SU-DHL-6 (cell line): ENCODE results near the gene SYNGR1.

Experiments used
- H2AFZ ChIP-seq: fragments of 200-600 bp; sonication (generic); 2 replicates; pipeline ENCODE4 v1.6.1; 2014; ENCODE audit warnings: low read depth, mild to moderate bottlenecking, moderate library complexity, mixed read lengths, antibody characterized with exemption, low read length; ENCODE audit not compliant: severe bottlenecking
- H3F3A ChIP-seq: fragments of 200-600 bp; shearing (Covaris generic); 2 replicates; pipeline ENCODE4 v1.6.0; 2016; ENCODE audit warnings: antibody characterized with exemption, mild to moderate bottlenecking; ENCODE audit not compliant: insufficient read depth
- H3K27ac ChIP-seq: fragments of 200-600 bp; sonication (generic); 2 replicates; pipeline ENCODE4 v1.5.1; 2016; ENCODE audit warnings: low read depth, mild to moderate bottlenecking, low read length, moderate library complexity, mixed read lengths
- H3K27me3 ChIP-seq: fragments of 200-600 bp; sonication (generic), shearing (Covaris generic); 2 replicates; pipeline ENCODE4 v1.6.0; 2014; ENCODE audit warnings: mild to moderate bottlenecking, low read length
- H3K36me3 ChIP-seq: fragments of 200-600 bp; sonication (generic); 2 replicates; pipeline ENCODE4 v1.6.1; 2014; ENCODE audit warnings: mild to moderate bottlenecking, low read length, mixed read lengths
- H3K4me2 ChIP-seq: fragments of 300-600, 200-600 bp; shearing (Covaris generic), sonication (generic); 2 replicates; pipeline ENCODE4 v1.6.0; 2014; ENCODE audit warnings: low read length, low read depth, mild to moderate bottlenecking; ENCODE audit not compliant: poor library complexity, severe bottlenecking
- H3K4me3 ChIP-seq: fragments of 200-600 bp; sonication (generic); 2 replicates; pipeline ENCODE4 v1.5.1; 2014; ENCODE audit warnings: antibody characterized with exemption, low read length, mild to moderate bottlenecking, mixed read lengths; ENCODE audit not compliant: insufficient read depth, poor library complexity, severe bottlenecking
- H3K79me2 ChIP-seq: fragments of 200-600 bp; sonication (generic); 2 replicates; pipeline ENCODE4 v1.6.1; 2014; ENCODE audit warnings: mild to moderate bottlenecking, low read length, moderate library complexity; ENCODE audit not compliant: insufficient read depth
- H3K9ac ChIP-seq: fragments of 200-600 bp; sonication (generic); 2 replicates; pipeline ENCODE4 v1.7.0; 2014; ENCODE audit warnings: mild to moderate bottlenecking, low read length
- H3K9me2 ChIP-seq: fragments of 200-600 bp; sonication (generic); replicated peaks from 2 replicates; pipeline ENCODE4 v1.6.1; 2014; ENCODE audit warnings: low read length; ENCODE audit not compliant: insufficient read depth
- H3K9me3 ChIP-seq: fragments of 200-600 bp; sonication (generic); 2 replicates; pipeline ENCODE4 v1.6.1; 2014; ENCODE audit warnings: low read length, mixed read lengths; ENCODE audit not compliant: insufficient read depth
- H4K20me1 ChIP-seq: fragments of 200-600 bp; sonication (generic); 2 replicates; pipeline ENCODE4 v1.6.1; 2014; ENCODE audit warnings: low read depth, mild to moderate bottlenecking, antibody characterized with exemption, low read length, moderate library complexity, mixed read lengths
- EZH2phosphoT487 ChIP-seq: fragments of 200-600 bp; sonication (generic), shearing (Covaris generic); conservative IDR thresholded peaks from 2 replicates; pipeline ENCODE4 v1.6.1; 2018; ENCODE audit warnings: mild to moderate bottlenecking, antibody characterized with exemption, low read length, moderate library complexity, mixed read lengths
- TF ChIP-seq, protein P1 (sequence below): fragments of 200-600 bp; sonication (generic); IDR thresholded peaks from one replicate; pipeline ENCODE4 v1.5.1; 2017; ENCODE audit warnings: antibody characterized with exemption, mild to moderate bottlenecking, low read length, moderate library complexity; ENCODE audit not compliant: insufficient read depth, poor library complexity, severe bottlenecking

The SYNGR1 gene

DNA sequence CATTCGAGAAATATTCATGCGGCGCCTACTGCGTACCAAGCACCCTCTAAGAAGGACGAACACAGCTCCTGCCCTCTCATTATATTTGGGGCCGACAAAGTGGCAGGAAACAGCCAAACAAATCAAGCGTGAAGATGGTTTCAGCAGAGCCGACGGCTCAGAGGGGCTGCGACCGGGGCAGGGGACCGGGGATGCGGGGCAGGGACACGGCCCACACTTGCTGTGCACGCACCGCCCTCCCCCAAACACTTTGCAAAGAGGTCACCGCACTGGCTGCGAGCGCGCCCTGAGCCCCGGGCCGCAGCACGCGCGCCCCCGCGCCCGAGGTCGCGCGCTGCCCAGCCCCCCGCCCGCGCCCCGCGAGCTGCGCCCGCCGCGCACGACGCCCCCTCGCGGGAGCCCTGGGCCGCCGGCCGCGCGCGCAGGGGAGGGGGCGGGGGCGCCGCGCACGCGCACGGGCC lies 255 bp upstream of the SYNGR1 start:
- Histone ChIP-seq H2AFZ (peak overlapping the region; percentile 51), H3K4me2 (peak overlapping the region; percentile 53), H3K9ac (peak overlapping the region; percentile 61), H3K36me3 (no peaks in the 10 kb centered on the region), H3K9me3 (no peaks in the 10 kb centered on the region), H3K9me2 (no peaks in the 10 kb centered on the region), H3K4me3 (peak overlapping the region; percentile 55), H4K20me1 (no peaks in the 10 kb centered on the region), H3K79me2 (no peaks in the 10 kb centered on the region), H3F3A (no peaks in the 10 kb centered on the region), H3K27me3 (no peaks in the 10 kb centered on the region), H3K27ac (peak overlapping the region; percentile 53)
- TF ChIP-seq EZH2phosphoT487: no peak
- TF ChIP-seq, protein P1, sequence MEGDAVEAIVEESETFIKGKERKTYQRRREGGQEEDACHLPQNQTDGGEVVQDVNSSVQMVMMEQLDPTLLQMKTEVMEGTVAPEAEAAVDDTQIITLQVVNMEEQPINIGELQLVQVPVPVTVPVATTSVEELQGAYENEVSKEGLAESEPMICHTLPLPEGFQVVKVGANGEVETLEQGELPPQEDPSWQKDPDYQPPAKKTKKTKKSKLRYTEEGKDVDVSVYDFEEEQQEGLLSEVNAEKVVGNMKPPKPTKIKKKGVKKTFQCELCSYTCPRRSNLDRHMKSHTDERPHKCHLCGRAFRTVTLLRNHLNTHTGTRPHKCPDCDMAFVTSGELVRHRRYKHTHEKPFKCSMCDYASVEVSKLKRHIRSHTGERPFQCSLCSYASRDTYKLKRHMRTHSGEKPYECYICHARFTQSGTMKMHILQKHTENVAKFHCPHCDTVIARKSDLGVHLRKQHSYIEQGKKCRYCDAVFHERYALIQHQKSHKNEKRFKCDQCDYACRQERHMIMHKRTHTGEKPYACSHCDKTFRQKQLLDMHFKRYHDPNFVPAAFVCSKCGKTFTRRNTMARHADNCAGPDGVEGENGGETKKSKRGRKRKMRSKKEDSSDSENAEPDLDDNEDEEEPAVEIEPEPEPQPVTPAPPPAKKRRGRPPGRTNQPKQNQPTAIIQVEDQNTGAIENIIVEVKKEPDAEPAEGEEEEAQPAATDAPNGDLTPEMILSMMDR: no peak

DNA sequence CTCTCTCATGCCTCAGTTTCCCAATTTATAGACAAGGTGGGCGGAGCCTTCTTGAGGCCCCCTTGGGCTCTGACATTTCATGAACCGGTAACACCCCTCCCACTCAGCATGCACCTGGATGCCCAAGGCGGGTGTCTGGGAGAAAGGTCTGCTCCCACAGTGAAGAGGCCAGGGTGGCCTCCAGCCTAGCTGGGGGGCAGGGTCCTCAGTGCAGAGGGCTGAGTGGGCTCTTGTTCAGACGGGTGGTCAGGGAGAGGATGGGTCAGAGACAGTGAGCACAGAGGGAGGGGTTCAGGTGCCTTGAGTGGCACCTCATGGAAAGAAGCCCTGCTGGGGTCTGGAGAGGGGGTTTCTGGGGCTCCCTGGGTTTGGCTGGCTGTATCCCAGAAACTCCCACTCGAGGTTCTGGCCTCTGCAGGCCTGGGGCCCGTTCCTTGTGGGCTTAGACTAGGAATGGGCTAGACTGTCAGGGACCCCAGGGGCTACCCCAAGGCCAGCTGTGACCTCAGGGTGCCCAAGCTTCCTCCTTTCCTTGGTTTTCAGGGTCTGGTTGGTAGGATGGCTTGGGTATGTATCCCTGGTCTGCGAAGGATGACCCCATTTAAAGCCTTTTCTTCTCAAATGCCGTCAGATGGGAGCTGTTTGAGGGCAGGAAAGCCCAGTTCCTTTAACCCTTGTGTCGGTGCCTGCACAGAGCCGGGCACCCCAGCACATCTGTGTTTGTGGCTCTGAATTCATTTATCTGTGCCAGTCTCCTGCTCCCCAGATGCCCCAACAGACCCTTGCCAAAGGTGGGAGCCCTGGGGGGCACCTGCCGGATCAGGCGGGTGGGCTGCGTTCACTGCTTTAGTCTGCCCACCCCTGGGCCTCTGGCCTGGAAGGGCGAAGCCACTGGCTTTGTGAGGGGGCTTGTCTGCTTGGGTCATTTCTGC lies 1.2 kb downstream of the SYNGR1 start:
- no peaks in the 10 kb centered on the region for H3K27me3 ChIP-seq
- TF ChIP-seq EZH2phosphoT487: no peak
- TF ChIP-seq, protein P1: no peak
- H3K27ac ChIP-seq: no peak overlapping the region
- no peaks in the 10 kb centered on the region for H3K36me3 ChIP-seq
- H3K9me2 ChIP-seq: no peaks in the 10 kb centered on the region
- H3K4me3 ChIP-seq: peak overlapping the region; percentile 49
- H4K20me1 ChIP-seq: no peaks in the 10 kb centered on the region
- no peaks in the 10 kb centered on the region for H3K9me3 ChIP-seq
- H3K9ac ChIP-seq: peak overlapping the region; percentile 61
- H2AFZ ChIP-seq: no peak overlapping the region
- no peaks in the 10 kb centered on the region for H3F3A ChIP-seq
- H3K79me2 ChIP-seq: no peaks in the 10 kb centered on the region
- peak overlapping the region; percentile 48 for H3K4me2 ChIP-seq

DNA sequence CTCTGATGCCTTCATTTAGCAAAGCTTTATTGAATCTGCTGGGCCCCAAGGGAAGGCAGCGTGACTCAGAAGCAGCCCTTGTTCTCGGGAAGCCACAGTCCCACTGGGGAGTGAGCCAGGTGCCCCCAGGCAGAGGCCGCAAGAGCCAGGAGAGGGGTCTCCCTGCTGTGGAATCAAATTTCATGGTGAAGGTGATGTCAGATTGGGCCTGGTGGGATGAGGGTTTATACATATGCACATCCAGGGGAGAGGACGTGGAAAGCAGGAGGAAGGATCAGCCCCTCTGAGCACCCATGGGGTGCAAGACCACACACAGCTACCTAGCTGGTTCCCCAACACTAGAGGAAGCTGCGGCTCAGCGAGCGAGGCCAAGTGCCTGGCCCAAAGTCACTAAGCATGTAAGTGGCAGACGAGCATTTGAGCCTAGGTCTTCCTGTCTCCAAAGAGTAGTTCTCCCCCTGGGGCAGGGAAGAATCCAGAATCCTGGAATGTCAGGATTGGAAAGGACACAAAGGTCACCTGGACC lies 2.0 kb downstream of the SYNGR1 start:
- TF ChIP-seq EZH2phosphoT487: no peak
- TF ChIP-seq, protein P1: no peak
- no peaks in the 10 kb centered on the region for H4K20me1 ChIP-seq
- no peaks in the 10 kb centered on the region for H3F3A ChIP-seq
- H3K79me2 ChIP-seq: no peaks in the 10 kb centered on the region
- no peaks in the 10 kb centered on the region for H3K9me3 ChIP-seq
- H2AFZ ChIP-seq: no peak overlapping the region
- H3K27me3 ChIP-seq: no peaks in the 10 kb centered on the region
- no peak overlapping the region for H3K4me2 ChIP-seq
- H3K4me3 ChIP-seq: no peak overlapping the region
- no peaks in the 10 kb centered on the region for H3K9me2 ChIP-seq
- no peak overlapping the region for H3K9ac ChIP-seq
- no peaks in the 10 kb centered on the region for H3K36me3 ChIP-seq
- H3K27ac ChIP-seq: no peak overlapping the region
